Activated effector memory CD4-positive, alpha-beta T cell treated with anti-CD3 and anti-CD28 coated beads, Interleukin-2, amount 50 U/mL, for 16 hours (primary cell): ENCODE results near the gene CAMTA1.

Experiments
- DNase-seq: peaks from one replicate; pipeline ENCODE4 v3.0.0-alpha.2; 2020

CAMTA1 gene

GRCh38 chr1:7427605-7428300 lies 642.5 kb downstream of the CAMTA1 start:
- no peak for DNase-seq

GRCh38 chr1:7429290-7429689 lies 644.0 kb downstream of the CAMTA1 start:
- no peak for DNase-seq

GRCh38 chr1:7430047-7430608 lies 644.9 kb downstream of the CAMTA1 start:
- DNase-seq: no peak

- no peak for DNase-seq
Observed at GRCh38 chr1:7430691-7431090, 645.4 kb downstream of the CAMTA1 start.

- DNase-seq: no peak
Observed at GRCh38 chr1:7432102-7432899, 647.0 kb downstream of the CAMTA1 start.

- DNase-seq: no peak
Observed at GRCh38 chr1:7432900-7433380, 647.7 kb downstream of the CAMTA1 start.

GRCh38 chr1:7434566-7434965 lies 649.3 kb downstream of the CAMTA1 start:
- DNase-seq: no peak

- DNase-seq: no peak
Observed at GRCh38 chr1:7435276-7436055, 650.2 kb downstream of the CAMTA1 start.

- DNase-seq: no peak
Observed at GRCh38 chr1:7436056-7437005, 651.1 kb downstream of the CAMTA1 start.

GRCh38 chr1:7437036-7437435 lies 651.8 kb downstream of the CAMTA1 start:
- no peak for DNase-seq

GRCh38 chr1:7437608-7438395 lies 652.5 kb downstream of the CAMTA1 start:
- DNase-seq: no peak

GRCh38 chr1:7438396-7438785 lies 653.1 kb downstream of the CAMTA1 start:
- no peak for DNase-seq

- no peak for DNase-seq
Observed at GRCh38 chr1:7438921-7439655, 653.8 kb downstream of the CAMTA1 start.

- no peak for DNase-seq
Observed at GRCh38 chr1:7440154-7440553, 654.9 kb downstream of the CAMTA1 start.

GRCh38 chr1:7441143-7441841 lies 656.0 kb downstream of the CAMTA1 start:
- no peak for DNase-seq

GRCh38 chr1:7442036-7442435 lies 656.8 kb downstream of the CAMTA1 start:
- DNase-seq: no peak

- no peak for DNase-seq
Observed at GRCh38 chr1:7442918-7443317, 657.7 kb downstream of the CAMTA1 start.

GRCh38 chr1:7444363-7444762 lies 659.1 kb downstream of the CAMTA1 start:
- DNase-seq: no peak

- DNase-seq: no peak
Observed at GRCh38 chr1:7447093-7447492, 661.8 kb downstream of the CAMTA1 start.

- DNase-seq: no peak
Observed at GRCh38 chr1:7447736-7448135, 662.5 kb downstream of the CAMTA1 start.
